ENCODE results near the gene TGIF1.
"Not testable (repeated sequence)": the region's sequence is repeated elsewhere in the genome, so short reads cannot be mapped to it uniquely, and the experiment has no call there.

TGIF1 gene

GRCh38 chr18:3472121-3472520 lies 22.1 kb downstream of the TGIF1 start:
- H3K27ac ChIP-seq (ENCODE audit: low read depth, low read length); H3K9me3 ChIP-seq (ENCODE audit: insufficient read depth, low read depth, low read length); H3K4me3 ChIP-seq (ENCODE audit: low read length); H3K4me1 ChIP-seq (ENCODE audit: insufficient read depth, low read length); H3K27me3 ChIP-seq (ENCODE audit: insufficient read depth, low read length); H3K36me3 ChIP-seq (ENCODE audit: insufficient read depth, low read length); H3K9ac ChIP-seq (ENCODE audit: low read depth, low read length): not testable (repeated sequence)
- 97% methylated on average over 2 of the region's 3 CpGs for WGBS

GRCh38 chr18:3472681-3473544 lies 22.9 kb downstream of the TGIF1 start:
- Histone ChIP-seq H3K9ac (ENCODE audit: low read depth, low read length) (no peak overlapping the region), H3K36me3 (ENCODE audit: insufficient read depth, low read length) (peaks cover 3% of the 10 kb centered on the region; the same call in 1 of the 2 replicates), H3K4me1 (ENCODE audit: insufficient read depth, low read length) (peaks cover 6% of the 10 kb centered on the region; the same call in 1 of the 2 replicates), H3K27ac (ENCODE audit: low read depth, low read length) (no peak overlapping the region), H3K27me3 (ENCODE audit: insufficient read depth, low read length) (no peaks in the 10 kb centered on the region), H3K4me3 (ENCODE audit: low read length) (no peak overlapping the region), H3K9me3 (ENCODE audit: insufficient read depth, low read depth, low read length) (peaks cover 8% of the 10 kb centered on the region; the same call in 1 of the 2 replicates)
- 96% methylated on average over 16 of the region's 18 CpGs for WGBS

GRCh38 chr18:3478262-3478978 lies 28.4 kb downstream of the TGIF1 start:
- no peak overlapping the region for H3K4me3 ChIP-seq (ENCODE audit: low read length)
- peaks cover 3% of the 10 kb centered on the region; the same call in 1 of the 2 replicates for H3K36me3 ChIP-seq (ENCODE audit: insufficient read depth, low read length)
- no peak overlapping the region for H3K27ac ChIP-seq (ENCODE audit: low read depth, low read length)
- H3K27me3 ChIP-seq (ENCODE audit: insufficient read depth, low read length) = no peaks in the 10 kb centered on the region
- WGBS = 97% methylated on average over 8 of the region's 8 CpGs
- no peak overlapping the region for H3K9ac ChIP-seq (ENCODE audit: low read depth, low read length)
- H3K4me1 ChIP-seq (ENCODE audit: insufficient read depth, low read length) = peaks cover 3% of the 10 kb centered on the region; the same call in 1 of the 2 replicates
- H3K9me3 ChIP-seq (ENCODE audit: insufficient read depth, low read depth, low read length) = peaks cover 8% of the 10 kb centered on the region; the same call in 1 of the 2 replicates

- peaks cover 3% of the 10 kb centered on the region; the same call in 1 of the 2 replicates for H3K4me1 ChIP-seq (ENCODE audit: insufficient read depth, low read length)
- no peak overlapping the region for H3K27ac ChIP-seq (ENCODE audit: low read depth, low read length)
- 0 out of 2 replicates have a peak, but pooled peaks cover under 1% of the 10 kb centered on the region for H3K9me3 ChIP-seq (ENCODE audit: insufficient read depth, low read depth, low read length)
- H3K36me3 ChIP-seq (ENCODE audit: insufficient read depth, low read length) = no peaks in the 10 kb centered on the region
- H3K27me3 ChIP-seq (ENCODE audit: insufficient read depth, low read length) = no peaks in the 10 kb centered on the region
- H3K4me3 ChIP-seq (ENCODE audit: low read length) = no peak overlapping the region
- WGBS = 84% methylated on average over 5 of the region's 5 CpGs
- no peak overlapping the region for H3K9ac ChIP-seq (ENCODE audit: low read depth, low read length)
Observed at GRCh38 chr18:3479978-3480509, 30.1 kb downstream of the TGIF1 start.

GRCh38 chr18:3480827-3481573 lies 31.0 kb downstream of the TGIF1 start:
- no peak overlapping the region for H3K4me3 ChIP-seq (ENCODE audit: low read length)
- H3K9me3 ChIP-seq (ENCODE audit: insufficient read depth, low read depth, low read length) = no peaks in the 10 kb centered on the region
- H3K36me3 ChIP-seq (ENCODE audit: insufficient read depth, low read length) = no peaks in the 10 kb centered on the region
- H3K27me3 ChIP-seq (ENCODE audit: insufficient read depth, low read length) = no peaks in the 10 kb centered on the region
- H3K9ac ChIP-seq (ENCODE audit: low read depth, low read length) = no peak overlapping the region
- H3K27ac ChIP-seq (ENCODE audit: low read depth, low read length) = no peak overlapping the region
- H3K4me1 ChIP-seq (ENCODE audit: insufficient read depth, low read length) = peaks cover 3% of the 10 kb centered on the region; the same call in 1 of the 2 replicates
- WGBS = 86% methylated on average over 5 of the region's 5 CpGs

GRCh38 chr18:3481696-3482210 lies 31.8 kb downstream of the TGIF1 start:
- Histone ChIP-seq H3K9ac (ENCODE audit: low read depth, low read length) (no peak overlapping the region), H3K36me3 (ENCODE audit: insufficient read depth, low read length) (no peaks in the 10 kb centered on the region), H3K27ac (ENCODE audit: low read depth, low read length) (no peak overlapping the region), H3K27me3 (ENCODE audit: insufficient read depth, low read length) (no peaks in the 10 kb centered on the region), H3K4me3 (ENCODE audit: low read length) (no peak overlapping the region), H3K9me3 (ENCODE audit: insufficient read depth, low read depth, low read length) (no peaks in the 10 kb centered on the region), H3K4me1 (ENCODE audit: insufficient read depth, low read length) (peaks cover 3% of the 10 kb centered on the region; the same call in 1 of the 2 replicates)
- 42% methylated on average over 5 of the region's 5 CpGs for WGBS

- no peak overlapping the region for H3K4me3 ChIP-seq (ENCODE audit: low read length)
Observed at GRCh38 chr18:3482258-3482657, 32.3 kb downstream of the TGIF1 start.

GRCh38 chr18:3485153-3486149 lies 35.5 kb downstream of the TGIF1 start:
- Histone ChIP-seq H3K27me3 (ENCODE audit: insufficient read depth, low read length) (no peaks in the 10 kb centered on the region), H3K4me1 (ENCODE audit: insufficient read depth, low read length) (peaks cover 3% of the 10 kb centered on the region; the same call in 1 of the 2 replicates), H3K36me3 (ENCODE audit: insufficient read depth, low read length) (no peaks in the 10 kb centered on the region), H3K9me3 (ENCODE audit: insufficient read depth, low read depth, low read length) (no peaks in the 10 kb centered on the region), H3K9ac (ENCODE audit: low read depth, low read length) (no peak overlapping the region), H3K27ac (ENCODE audit: low read depth, low read length) (no peak overlapping the region), H3K4me3 (ENCODE audit: low read length) (no peak overlapping the region)
- WGBS = 87% methylated on average over 9 of the region's 9 CpGs

More at GRCh38 chr18:3482258-3482657, 32.3 kb downstream of the TGIF1 start:
- peaks cover 3% of the 10 kb centered on the region; the same call in 1 of the 2 replicates for H3K4me1 ChIP-seq (ENCODE audit: insufficient read depth, low read length)
- no peak overlapping the region for H3K27ac ChIP-seq (ENCODE audit: low read depth, low read length)
- H3K9ac ChIP-seq (ENCODE audit: low read depth, low read length) = no peak overlapping the region
- no peaks in the 10 kb centered on the region for H3K27me3 ChIP-seq (ENCODE audit: insufficient read depth, low read length)
- no peaks in the 10 kb centered on the region for H3K9me3 ChIP-seq (ENCODE audit: insufficient read depth, low read depth, low read length)
- H3K36me3 ChIP-seq (ENCODE audit: insufficient read depth, low read length) = no peaks in the 10 kb centered on the region
- 100% methylated on average over 2 of the region's 3 CpGs for WGBS

GRCh38 chr18:3486512-3486911 lies 36.5 kb downstream of the TGIF1 start:
- no peak overlapping the region for H3K27ac ChIP-seq (ENCODE audit: low read depth, low read length)
- 93% methylated on average over 7 of the region's 7 CpGs for WGBS
- no peaks in the 10 kb centered on the region for H3K9me3 ChIP-seq (ENCODE audit: insufficient read depth, low read depth, low read length)
- H3K36me3 ChIP-seq (ENCODE audit: insufficient read depth, low read length) = no peaks in the 10 kb centered on the region
- H3K27me3 ChIP-seq (ENCODE audit: insufficient read depth, low read length) = no peaks in the 10 kb centered on the region
- H3K4me1 ChIP-seq (ENCODE audit: insufficient read depth, low read length) = peaks cover 2% of the 10 kb centered on the region; the same call in 1 of the 2 replicates
- no peak overlapping the region for H3K4me3 ChIP-seq (ENCODE audit: low read length)
- no peak overlapping the region for H3K9ac ChIP-seq (ENCODE audit: low read depth, low read length)
